Stimulated activated CD4-positive, alpha-beta T cell treated with anti-CD3 and anti-CD28 coated beads, Interleukin-1b, Interleukin-23, amount 100 ng/mL, for 4 hours (primary cell): ENCODE results near the gene GPX1.

Experiments
- DNase-seq, 2 donors: peaks; one replicate each; pipeline ENCODE4 v3.0.0-alpha.2; 2020; ENCODE audit warnings: low read depth in 2 of 2

The GPX1 gene

DNA sequence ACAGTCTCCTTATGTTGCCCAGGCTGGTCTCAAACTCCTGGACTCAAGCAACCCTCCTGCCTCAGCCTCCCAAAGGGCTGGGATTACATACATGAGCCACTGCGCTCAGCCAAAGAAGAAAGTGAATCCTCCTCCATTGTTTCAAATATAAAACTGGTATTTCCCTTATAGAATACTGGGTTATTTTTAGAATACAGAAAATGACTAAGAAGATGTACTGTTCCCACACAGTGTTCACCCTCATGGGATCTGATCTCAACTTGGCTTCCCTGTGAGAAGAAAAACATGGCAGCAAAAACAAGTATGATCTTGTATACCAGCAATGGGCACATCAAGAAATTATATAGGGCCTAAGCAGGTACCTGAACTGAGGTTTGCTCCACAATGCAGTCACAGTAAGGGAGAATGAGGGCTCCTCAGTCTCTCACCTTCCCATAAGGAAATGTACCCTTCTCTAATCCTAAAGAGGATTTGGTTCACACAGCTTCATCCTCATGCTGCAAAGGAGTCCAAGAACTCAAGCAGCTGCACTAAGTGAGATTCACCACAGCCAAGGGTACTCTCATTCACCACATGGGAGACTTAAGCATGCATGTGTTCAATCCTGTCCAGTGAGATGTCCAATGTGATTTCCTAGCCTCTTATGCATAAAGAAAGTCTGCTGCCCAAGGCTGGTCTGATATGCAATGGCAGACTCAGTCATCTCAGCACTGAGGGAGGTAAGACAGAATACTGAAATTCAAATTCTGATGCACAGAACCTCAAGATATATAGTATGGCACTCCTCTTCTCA, 44.1 kb downstream of the GPX1 start:
- no peak for DNase-seq

- DNase-seq: no peak
Measured at GRCh38 chr3:49311283-49311682, 46.9 kb downstream of the GPX1 start.

DNA sequence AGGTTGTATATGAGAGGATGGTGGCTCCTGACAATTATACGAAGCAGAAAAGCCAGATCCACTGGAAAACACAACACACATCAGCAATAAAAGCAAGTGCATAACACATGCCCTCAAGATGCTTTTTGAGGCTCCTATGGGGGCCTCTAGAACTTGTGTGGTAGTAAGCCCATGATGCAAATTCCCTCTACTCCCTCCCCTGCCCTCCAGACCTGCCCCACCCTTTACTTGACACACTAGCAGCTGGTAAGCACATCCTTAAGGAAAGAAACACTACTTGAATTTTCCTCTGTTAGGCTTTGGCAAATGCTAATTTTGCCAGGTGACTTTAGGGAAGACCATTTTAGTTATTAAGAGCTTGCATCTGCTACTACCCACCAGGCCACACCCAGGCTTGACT, 47.5 kb downstream of the GPX1 start:
- DNase-seq: no peak
